HG02763 (cell line): ENCODE data around the gene SORCS2.
A peak's percentile ranks its signal among the peaks of the same experiment; 100 is the strongest.

Experiments
- ATAC-seq: cut with Tn5 transposase; IDR thresholded peaks from one replicate; pipeline ENCODE4 v1.9.1; 2021; ENCODE audit warnings: mild to moderate bottlenecking, moderate library complexity; ENCODE audit not compliant: unreplicated experiment

The SORCS2 gene

DNA sequence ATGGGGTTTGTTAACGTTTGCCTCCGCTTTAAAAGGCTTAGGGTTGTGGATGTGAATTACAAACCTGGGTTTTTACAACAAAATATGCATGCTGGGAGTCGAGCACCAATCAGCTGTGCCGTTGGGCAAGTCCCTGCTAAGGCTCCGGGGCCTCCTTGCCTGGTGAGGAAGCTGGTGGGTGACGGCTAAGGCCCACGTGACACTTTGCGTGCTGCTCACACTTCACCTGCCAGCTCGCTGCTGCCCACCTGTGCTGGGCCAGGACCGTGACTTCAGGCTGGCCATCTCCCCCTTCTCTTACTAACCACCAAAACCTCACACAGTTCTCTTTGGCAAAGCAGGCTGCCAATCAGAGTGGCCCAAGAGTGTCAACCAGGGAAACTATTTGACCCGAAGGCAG, 569.0 kb downstream of the SORCS2 start:
- ATAC-seq: no peak

DNA sequence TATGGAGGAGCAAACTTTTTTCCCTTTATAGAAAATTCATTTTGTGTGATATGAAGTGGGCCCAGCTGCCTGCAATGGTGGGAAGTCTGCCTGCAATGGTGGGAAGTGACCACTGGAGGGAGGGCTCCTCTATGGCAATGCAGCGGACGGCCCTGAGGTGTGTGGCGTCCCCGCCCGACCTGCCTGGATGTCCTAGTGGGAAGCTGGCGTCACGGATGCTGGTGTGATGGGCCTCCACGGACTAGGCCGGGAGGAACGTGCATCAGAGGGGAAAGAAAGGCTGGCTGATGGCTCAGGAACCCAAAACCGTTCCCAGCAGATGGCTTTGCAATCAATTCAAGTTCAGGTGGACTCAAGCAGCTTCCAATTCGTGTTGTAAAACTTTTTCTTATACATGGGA, 569.4 kb downstream of the SORCS2 start:
- peak; percentile 63 for ATAC-seq

DNA sequence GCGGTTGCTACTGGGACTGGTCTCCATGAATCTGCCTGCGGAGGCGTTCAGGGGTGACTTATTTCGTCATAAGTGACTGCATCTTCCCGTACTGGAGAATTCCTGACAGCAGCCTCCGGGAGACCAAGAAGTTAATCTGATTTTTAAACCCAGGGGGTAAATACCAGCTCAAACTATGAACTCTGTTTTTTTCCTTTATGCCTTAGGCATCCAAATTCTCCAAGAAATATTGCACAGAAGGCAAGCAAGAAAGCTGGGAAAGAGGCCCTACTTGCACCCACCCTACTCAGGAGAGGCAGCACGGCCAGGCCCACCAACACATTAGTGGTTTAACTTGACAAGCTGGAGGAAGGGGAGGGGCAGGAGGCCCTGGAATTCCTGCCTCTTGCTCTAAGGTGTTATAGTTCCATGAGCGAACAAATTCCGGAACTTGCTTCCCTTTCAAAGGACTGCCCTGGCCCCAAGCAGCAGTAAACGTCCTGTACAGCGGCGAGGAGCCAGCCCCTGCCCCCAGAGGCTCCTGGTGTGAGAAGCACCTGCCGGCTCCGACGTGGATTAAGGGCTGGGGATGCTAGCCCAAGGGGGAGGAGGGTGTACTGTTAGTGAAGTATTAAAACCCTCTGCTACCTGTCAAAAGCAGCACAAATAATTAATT, 570.2 kb downstream of the SORCS2 start:
- ATAC-seq: no peak

DNA sequence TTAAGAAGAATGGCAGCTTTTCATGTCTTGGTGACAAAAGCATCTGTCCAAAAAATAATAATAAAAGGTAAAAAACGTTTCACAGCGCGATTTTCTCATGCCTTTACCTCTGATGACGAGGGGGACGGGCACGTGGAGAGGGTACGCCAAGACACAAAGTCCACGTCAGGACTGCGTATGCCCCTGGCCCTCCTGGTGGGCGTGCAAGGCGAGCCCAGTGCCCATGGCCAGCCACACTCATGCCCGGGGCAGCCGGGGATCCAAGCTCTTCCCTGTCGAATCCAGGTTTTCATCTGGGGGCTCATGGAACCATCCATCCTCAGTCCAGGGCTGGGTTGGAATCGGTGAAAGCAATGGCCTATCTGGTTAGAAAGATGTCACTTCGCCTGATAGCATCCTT, 570.8 kb downstream of the SORCS2 start:
- no peak for ATAC-seq

DNA sequence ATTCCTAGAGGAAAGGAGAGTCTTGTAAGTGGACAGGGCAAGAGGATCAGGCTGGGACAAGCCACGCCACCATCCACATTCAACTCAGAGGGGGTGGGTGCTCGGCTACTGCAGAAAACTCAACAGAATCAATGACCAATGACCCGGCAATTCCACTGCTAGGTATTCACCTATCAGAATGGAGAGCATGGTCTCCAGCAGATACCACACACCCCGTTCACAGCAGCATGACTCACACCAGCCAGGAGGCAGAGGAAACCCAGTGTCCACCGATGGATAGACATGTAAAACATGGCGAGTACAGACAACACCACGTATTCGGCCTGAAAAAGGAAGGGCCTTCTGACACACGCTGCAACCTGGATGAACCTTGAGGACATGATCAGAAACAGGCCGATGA, 571.5 kb downstream of the SORCS2 start:
- no peak for ATAC-seq

DNA sequence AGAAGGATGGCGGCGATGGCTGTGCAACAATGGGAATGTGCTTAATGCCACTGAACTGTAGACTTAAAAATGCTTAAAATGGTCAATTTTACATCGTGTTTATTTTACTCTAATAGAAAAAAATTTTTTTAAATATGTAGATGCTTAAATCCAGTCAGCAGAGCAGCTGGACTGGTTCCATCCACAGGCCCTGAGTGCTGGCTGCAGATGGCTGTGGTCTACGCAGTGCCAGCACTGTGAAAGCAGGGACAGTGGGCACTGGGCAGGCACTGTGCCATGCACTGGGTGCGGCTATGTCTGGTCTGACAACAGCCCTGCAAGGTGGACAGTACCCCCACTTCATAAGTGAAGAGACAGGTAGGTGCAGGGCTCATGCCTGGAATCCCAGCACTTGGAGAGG, 572.1 kb downstream of the SORCS2 start:
- no peak for ATAC-seq

DNA sequence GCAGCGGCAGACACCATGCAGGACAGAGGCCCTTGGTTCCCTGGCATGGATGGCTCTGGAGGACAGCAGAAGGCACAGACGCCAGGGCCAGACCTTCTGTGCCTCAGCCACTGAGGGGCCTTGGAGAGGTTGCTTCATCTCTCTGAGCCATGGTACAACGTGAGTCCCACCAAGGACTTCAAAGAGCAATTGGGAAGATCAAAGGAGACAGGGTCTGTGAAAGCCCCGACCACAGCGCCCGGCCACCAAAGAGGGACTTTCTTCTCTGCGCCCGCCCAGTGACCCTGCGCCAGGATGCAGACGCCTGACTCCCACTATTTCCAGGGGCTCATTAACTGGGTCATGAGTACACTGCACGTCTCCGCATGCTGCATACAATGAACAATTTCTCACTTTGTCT, 573.3 kb downstream of the SORCS2 start:
- ATAC-seq: no peak

- no peak for ATAC-seq
These were observed 573.7 kb downstream of the SORCS2 start for GRCh38 chr4:7766086-7766485.

GRCh38 chr4:7766661-7767345, 574.5 kb downstream of the SORCS2 start:
- no peak for ATAC-seq

DNA sequence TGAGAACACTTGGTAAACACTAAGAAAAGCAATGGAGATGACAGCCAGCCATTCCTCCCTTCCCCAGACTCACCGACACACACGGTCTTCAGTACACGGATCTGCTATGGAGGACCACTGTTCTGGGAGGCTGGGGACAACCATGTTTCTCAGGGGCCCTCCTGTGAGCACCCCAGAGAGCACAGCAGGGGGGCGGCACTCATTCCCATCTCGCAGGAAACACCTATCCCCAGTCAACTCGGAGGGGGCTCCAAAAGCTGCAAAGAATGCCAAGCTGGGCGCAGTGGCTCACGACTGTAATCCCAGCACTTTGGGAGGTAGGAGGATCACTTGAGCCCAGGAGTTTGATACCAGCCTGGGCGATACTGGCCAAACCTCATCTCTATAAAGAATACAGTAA, 575.2 kb downstream of the SORCS2 start:
- no peak for ATAC-seq

- no peak for ATAC-seq
These were observed 575.6 kb downstream of the SORCS2 start for GRCh38 chr4:7767966-7768365.

GRCh38 chr4:7768736-7769135, 576.4 kb downstream of the SORCS2 start:
- ATAC-seq: no peak

DNA sequence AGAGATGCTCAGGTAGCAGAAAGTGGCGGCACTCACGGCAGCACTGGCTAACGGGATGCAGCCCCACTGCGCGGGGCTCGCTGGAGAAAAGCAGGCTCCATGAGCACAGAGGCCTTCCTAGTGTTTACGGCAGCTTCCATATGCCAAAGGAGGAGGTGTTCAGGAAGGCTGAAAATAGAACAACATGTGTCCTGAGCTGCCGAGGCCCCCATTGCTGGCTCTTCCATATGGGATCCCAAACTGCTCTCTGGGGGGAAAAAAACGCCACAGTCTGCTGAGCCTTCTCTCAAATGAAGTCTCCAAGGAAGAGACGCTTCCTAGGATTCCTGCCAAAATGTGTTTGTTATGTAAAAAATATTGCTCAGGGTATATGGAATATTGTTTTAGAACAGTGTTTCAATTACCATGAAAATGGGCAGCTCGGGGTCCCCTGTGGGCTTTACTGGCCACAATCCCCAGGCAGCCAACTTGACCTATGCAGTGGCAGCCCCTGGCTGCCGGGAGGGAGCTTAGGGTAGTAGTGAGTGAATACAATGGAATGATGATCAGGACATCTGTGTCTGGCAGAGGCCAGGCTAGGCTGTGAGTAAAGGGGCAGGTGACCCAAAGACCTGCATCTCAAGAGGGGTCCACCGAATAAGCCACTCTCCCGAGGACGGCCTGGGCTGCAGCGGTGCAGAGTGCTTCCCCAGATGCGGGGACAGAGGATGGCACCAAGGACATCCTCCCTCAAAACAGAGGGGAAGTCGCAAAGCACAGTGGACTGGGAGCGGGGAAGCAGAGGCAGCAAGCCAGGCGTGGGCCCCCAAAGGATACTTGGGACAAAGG, 577.3 kb downstream of the SORCS2 start:
- no peak for ATAC-seq

GRCh38 chr4:7770224-7771050, 578.1 kb downstream of the SORCS2 start:
- ATAC-seq: no peak

- ATAC-seq: no peak
These were observed 578.7 kb downstream of the SORCS2 start for GRCh38 chr4:7771056-7771455.

GRCh38 chr4:7771541-7772507, 579.5 kb downstream of the SORCS2 start:
- peak; percentile 88 for ATAC-seq

DNA sequence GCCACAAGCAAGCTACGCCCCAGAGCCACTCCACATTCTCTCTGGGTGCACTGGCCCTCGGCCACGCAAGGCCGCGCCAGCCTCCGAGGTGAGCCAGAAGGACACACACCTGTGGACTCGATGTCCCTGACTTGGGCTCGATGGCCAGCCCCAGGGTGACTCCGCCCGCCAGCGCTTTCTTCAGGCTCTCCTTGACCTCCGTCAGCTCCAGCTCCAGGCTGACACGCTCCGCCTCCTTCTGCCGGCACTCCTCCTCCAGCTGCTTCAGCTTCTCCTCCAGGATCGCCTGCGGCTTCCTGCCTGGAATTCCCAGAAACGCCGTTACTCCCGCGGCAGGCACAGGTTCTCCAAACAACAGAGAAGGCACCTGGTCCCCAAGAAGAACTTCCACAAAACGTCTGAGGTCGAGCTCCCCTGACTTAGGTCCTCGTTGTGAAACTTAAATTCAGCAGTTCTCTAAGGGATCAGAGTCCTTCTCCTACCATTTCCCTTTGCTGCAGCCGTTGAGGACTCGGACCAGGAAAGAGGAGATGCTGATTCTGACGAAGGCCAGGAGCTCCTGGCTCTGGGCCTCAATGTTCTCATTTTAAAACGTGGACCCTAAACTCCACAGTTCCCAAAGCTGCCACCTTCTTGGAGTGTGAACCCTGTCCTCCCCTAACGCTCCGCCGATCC, 580.5 kb downstream of the SORCS2 start:
- ATAC-seq: no peak

DNA sequence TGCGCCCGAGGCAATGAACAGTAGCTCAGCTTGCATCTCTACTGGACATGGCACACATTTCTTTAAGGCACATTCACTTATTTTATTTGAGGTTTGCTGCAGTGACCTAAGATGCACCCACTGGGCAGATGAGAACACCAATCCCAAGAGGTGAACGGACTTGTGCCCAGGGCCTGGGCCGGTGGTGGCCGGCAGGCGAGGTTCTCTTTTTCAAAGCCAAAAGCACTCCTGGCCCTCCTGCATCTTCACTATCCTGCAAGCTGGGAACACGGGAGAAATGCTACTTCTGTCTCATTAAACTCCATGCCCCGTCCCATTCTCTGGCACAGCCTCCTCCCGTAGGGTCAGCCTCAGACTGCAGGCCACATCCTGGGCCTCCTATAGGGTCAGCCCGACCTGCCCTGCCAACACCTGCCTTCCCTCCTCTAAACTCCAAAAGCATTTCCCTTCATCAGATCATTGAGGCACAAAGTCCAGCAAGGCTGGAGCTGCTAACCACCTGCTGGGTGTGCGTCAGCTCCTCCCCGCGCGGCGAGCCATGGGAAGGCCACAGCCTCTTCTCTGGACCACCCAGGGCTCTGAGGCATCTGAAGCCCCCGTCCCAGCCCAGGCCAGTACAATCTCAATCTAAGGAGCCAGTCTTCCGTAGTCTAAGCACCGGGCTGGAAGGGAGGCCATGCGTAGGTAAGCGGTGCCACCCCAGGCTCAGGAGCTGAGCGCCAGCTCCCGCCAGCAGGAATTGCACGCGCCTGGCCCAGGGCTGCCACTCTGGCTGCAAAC, 581.3 kb downstream of the SORCS2 start:
- ATAC-seq: no peak
